ENCODE data around the gene JDP2.

Gene JDP2

GRCh38 chr14:75399843-75400775 is 27.7 kb upstream of the JDP2 start:
- Mint-ChIP-seq H3K36me3 (no peaks in the 10 kb centered on the region), H3K4me1 (no peaks in the 10 kb centered on the region), H3K27me3 (no peaks in the 10 kb centered on the region), H3K27ac (no peak overlapping the region), H3K9me3 (peaks cover 2% of the 10 kb centered on the region), H3K4me3 (no peak overlapping the region)
- ATAC-seq: no peak

- no peak for ATAC-seq
- H3K4me3 Mint-ChIP-seq: no peak overlapping the region
- no peaks in the 10 kb centered on the region for H3K4me1 Mint-ChIP-seq
- peaks cover 2% of the 10 kb centered on the region for H3K9me3 Mint-ChIP-seq
- no peaks in the 10 kb centered on the region for H3K27me3 Mint-ChIP-seq
- no peak overlapping the region for H3K27ac Mint-ChIP-seq
- H3K36me3 Mint-ChIP-seq: no peaks in the 10 kb centered on the region
Measured at GRCh38 chr14:75401361-75401760, 26.5 kb upstream of the JDP2 start.

DNA sequence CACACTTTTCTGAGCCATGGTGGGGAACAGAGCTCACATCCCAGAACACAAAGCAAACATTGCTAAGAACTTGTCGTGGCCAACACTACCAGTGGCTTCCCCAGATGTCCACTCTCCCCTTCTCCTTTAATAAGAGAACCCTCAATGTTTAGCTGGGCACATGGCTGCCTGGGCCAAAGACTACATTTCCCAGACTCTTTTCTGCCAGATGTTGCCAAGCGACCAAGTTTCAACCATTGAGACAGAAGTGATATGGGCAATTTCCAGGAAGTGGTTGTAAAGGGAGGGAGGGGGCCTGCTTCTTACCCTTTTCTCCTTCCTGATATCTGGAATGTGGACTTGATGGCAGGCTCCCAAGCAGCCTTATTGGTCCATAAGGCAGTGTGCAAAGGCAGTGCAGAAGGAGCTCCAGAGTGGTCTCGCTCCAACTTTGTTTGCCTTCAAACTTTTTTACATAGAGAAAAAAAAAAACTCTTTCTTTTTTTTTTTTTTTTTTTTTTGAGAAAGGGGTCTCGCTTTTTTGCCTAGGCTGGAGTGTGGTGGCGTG is 24.9 kb upstream of the JDP2 start:
- no peak for ATAC-seq
- Mint-ChIP-seq H3K4me3 (no peak overlapping the region), H3K4me1 (no peaks in the 10 kb centered on the region), H3K9me3 (peaks cover 2% of the 10 kb centered on the region), H3K27me3 (no peaks in the 10 kb centered on the region), H3K27ac (no peak overlapping the region), H3K36me3 (no peaks in the 10 kb centered on the region)

DNA sequence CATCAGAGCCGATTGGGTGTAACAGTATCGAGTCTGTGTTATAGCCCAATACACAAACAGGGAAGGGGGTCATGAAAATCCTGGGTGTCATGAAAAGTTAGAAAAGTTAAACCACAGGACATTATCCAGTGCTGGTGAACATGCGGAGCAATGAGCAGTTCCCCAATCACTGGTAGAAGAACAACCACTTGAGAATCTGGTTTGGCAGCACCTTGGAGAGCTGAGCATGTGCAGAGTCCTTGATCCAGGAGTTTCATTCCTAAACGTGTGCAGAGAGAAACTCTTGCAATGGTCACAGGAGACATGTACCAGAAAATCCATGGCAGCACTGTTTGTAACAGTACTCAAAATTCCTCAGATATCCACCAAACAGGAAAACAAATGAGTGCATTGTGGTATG is 23.0 kb upstream of the JDP2 start:
- Mint-ChIP-seq H3K4me1 (no peaks in the 10 kb centered on the region), H3K36me3 (no peaks in the 10 kb centered on the region), H3K27ac (no peak overlapping the region), H3K4me3 (no peak overlapping the region), H3K9me3 (no peaks in the 10 kb centered on the region), H3K27me3 (no peaks in the 10 kb centered on the region)
- ATAC-seq: no peak

DNA sequence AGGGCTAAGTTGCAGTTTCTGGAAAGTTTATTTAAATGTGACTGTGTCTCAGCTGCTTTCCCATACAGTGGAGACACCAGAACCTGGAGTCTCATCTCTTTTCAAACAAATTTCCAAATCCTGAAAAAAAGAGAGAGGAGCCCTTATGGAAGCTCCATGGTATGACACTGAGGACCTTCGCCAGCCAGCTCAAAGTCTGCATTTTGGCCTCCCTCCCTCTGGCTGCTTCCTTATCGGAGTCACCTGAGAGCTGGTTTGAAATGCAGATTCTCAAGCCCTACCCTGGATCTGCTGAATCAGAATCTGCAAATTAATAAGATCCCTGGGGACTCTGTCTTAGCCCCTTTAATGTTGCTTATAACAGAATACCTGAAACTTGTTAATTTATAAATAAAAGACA is 21.7 kb upstream of the JDP2 start:
- H3K27ac Mint-ChIP-seq: no peak overlapping the region
- no peak overlapping the region for H3K4me3 Mint-ChIP-seq
- H3K4me1 Mint-ChIP-seq: no peaks in the 10 kb centered on the region
- no peak for ATAC-seq
- no peaks in the 10 kb centered on the region for H3K27me3 Mint-ChIP-seq
- no peaks in the 10 kb centered on the region for H3K36me3 Mint-ChIP-seq
- H3K9me3 Mint-ChIP-seq: no peaks in the 10 kb centered on the region

DNA sequence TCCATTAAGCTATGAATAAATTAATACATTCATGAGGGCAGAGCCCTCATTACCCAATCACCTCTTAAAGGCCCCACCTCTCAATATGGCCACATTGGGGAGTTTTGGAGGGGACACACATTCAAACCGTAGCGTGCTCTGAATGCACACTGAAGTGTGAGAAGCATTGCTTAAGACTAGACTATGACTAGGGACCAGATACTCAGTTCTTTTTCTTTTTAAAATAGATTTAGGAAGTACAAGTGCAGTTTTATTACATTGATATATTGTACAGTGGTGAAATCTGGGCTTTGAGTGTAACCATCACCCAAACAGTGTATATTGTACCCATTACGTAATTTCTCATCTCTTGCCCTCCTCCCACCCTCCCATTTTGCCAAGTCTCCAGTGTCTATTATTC is 21.0 kb upstream of the JDP2 start:
- Mint-ChIP-seq H3K27me3 (no peaks in the 10 kb centered on the region), H3K4me1 (no peaks in the 10 kb centered on the region), H3K36me3 (no peaks in the 10 kb centered on the region), H3K9me3 (no peaks in the 10 kb centered on the region), H3K27ac (no peak overlapping the region), H3K4me3 (no peak overlapping the region)
- ATAC-seq: no peak

DNA sequence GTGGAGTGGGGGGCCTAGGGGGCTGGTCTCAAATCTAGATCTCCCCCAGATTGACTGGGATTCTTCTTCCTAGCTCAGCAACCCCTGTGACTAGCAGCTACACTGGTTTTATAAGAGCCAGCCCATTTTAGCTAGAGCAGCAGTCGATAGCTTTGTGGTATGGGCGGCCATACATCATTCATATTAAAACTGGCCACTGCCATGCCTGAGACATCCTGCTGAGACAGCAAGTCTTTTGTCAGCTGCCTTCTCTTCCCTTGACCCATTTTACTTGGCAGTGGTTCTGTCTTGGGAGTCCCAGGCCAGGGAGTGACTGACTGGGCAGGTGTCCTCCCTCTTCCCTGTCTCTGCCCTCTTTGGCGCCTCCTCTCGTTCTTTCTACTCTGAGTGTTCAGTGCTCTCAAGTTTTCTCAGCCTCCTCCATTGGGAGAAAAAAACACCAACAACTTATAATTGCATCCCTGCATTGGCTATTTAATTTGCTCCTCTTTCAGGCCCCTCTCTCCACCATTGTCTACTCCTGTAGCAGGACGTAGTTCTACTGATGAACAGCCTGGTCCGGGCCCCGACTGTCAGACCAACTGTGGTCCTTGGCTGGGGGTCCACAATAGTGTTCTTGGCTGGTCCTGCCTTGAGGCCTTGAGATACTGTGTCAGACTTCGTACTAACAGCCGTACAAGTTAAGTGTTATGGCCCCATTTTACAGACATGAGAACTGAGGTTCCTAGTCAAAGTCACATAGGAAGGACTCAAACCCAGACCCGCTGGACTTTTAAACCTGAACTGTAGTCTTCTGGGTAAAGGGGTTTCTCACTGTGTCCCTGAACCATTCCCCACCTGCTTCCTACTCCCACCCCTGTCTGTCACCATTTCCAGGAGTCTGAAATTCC is 18.3 kb upstream of the JDP2 start:
- H3K4me3 Mint-ChIP-seq: no peak overlapping the region
- no peaks in the 10 kb centered on the region for H3K4me1 Mint-ChIP-seq
- ATAC-seq: no peak

DNA sequence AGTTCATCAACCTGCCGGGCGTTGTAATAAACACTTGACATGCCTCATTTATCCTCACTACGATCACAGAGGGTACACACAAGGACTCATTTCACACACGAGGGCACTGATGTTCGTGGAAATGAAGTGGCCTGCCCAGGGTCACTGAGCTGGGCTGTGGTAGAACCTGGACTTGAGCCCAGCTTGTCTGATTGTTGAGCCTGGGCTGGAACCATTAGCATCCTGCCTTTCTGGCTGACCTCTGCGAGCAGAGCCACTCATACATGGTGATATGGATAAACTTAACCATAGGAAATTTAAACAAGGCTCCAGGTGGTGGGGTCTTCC is 16.6 kb upstream of the JDP2 start:
- H3K4me1 Mint-ChIP-seq: no peaks in the 10 kb centered on the region
- H3K9me3 Mint-ChIP-seq: no peaks in the 10 kb centered on the region
- H3K36me3 Mint-ChIP-seq: no peaks in the 10 kb centered on the region
- H3K4me3 Mint-ChIP-seq: no peak overlapping the region
- H3K27me3 Mint-ChIP-seq: no peaks in the 10 kb centered on the region
- no peak overlapping the region for H3K27ac Mint-ChIP-seq
- no peak for ATAC-seq

More for the DNA sequence above, 18.3 kb upstream of the JDP2 start:
- Mint-ChIP-seq H3K9me3 (no peaks in the 10 kb centered on the region), H3K27me3 (no peaks in the 10 kb centered on the region), H3K36me3 (no peaks in the 10 kb centered on the region), H3K27ac (no peak overlapping the region)

DNA sequence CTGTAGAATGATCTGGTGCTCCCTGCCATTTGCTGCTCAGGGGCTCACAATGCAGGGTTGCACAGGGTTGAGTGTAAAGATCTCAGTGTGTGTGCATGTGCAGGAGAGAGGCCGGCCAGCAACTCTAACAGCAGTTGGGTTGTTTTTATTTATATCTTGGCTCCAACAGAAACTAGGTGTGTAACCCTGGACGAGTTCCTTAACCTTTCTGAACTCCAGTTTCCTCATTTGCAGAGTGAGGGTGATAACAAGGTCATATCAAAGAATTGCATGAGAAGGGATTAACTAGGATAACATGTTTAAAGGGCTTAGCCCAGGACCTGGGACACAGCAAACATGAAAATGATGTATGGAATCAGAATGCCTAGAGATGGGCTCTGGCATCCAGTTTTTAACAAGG is 14.8 kb upstream of the JDP2 start:
- Mint-ChIP-seq H3K9me3 (no peaks in the 10 kb centered on the region), H3K4me3 (no peak overlapping the region), H3K27me3 (no peaks in the 10 kb centered on the region), H3K27ac (no peak overlapping the region), H3K4me1 (no peaks in the 10 kb centered on the region), H3K36me3 (no peaks in the 10 kb centered on the region)
- no peak for ATAC-seq

- H3K4me3 Mint-ChIP-seq: no peak overlapping the region
- no peaks in the 10 kb centered on the region for H3K27me3 Mint-ChIP-seq
- H3K4me1 Mint-ChIP-seq: peaks cover 14% of the 10 kb centered on the region
- H3K9me3 Mint-ChIP-seq: no peaks in the 10 kb centered on the region
- ATAC-seq: no peak
- no peaks in the 10 kb centered on the region for H3K36me3 Mint-ChIP-seq
- no peak overlapping the region for H3K27ac Mint-ChIP-seq
Measured at GRCh38 chr14:75417674-75418073, 10.1 kb upstream of the JDP2 start.

DNA sequence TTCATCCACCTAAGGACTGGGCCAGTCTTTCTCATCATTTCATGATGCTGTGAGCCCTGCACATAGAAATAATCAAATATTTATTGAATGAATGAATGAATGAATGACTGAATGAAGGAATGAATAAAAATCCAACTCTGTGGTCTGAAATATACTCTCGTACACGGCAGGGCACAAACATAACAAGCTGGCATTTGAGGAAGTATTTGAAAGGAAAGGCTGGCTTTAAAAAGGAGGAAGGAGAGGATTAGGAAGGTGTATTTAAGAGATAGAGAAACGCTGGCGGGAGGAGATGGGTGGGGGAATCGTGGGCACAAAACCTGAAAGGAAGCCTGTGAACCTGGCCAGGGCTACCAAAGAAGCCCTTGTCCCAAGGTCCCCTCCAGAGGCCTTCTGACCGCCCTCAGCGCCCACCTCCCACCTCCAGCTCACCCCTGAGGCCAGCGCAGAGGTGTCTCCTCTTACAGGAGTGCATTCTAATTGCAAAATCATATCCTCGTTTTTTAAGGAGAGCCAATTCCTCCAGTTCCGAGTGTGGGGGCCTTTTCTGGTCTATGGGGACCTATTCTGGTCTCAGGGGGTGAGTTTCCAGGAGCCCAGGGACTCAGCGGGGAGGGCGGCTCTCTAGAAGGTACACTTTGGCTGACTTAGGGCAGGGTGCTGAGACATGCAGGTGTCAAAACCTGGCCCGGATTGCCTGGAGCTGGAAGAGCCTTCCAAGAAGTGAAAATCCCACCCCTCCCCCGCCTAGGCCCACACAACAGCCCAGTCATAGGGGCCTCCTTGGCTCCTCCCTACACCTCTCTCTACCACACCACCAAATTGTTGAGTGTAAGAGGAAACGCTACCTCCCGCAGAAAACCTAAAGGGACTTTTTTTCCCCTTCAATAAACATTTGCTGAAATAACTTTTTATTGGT is 8.7 kb upstream of the JDP2 start:
- peak; percentile 91 for ATAC-seq
- H3K4me3 Mint-ChIP-seq: peak overlapping the region; percentile 40
- H3K27me3 Mint-ChIP-seq: no peaks in the 10 kb centered on the region
- H3K27ac Mint-ChIP-seq: peak overlapping the region; percentile 40
- H3K4me1 Mint-ChIP-seq: peaks cover 14% of the 10 kb centered on the region
- no peaks in the 10 kb centered on the region for H3K9me3 Mint-ChIP-seq
- H3K36me3 Mint-ChIP-seq: no peaks in the 10 kb centered on the region

GRCh38 chr14:75422169-75422568 is 5.7 kb upstream of the JDP2 start:
- Mint-ChIP-seq H3K27me3 (no peaks in the 10 kb centered on the region), H3K4me3 (no peak overlapping the region), H3K27ac (no peak overlapping the region), H3K4me1 (peaks cover 32% of the 10 kb centered on the region), H3K9me3 (no peaks in the 10 kb centered on the region), H3K36me3 (no peaks in the 10 kb centered on the region)
- ATAC-seq: no peak

GRCh38 chr14:75424496-75424895 is 3.3 kb upstream of the JDP2 start:
- H3K36me3 Mint-ChIP-seq: no peaks in the 10 kb centered on the region
- no peak overlapping the region for H3K4me3 Mint-ChIP-seq
- ATAC-seq: no peak
- H3K4me1 Mint-ChIP-seq: peaks cover 32% of the 10 kb centered on the region
- H3K27me3 Mint-ChIP-seq: no peaks in the 10 kb centered on the region
- H3K27ac Mint-ChIP-seq: no peak overlapping the region
- H3K9me3 Mint-ChIP-seq: no peaks in the 10 kb centered on the region

GRCh38 chr14:75425446-75425845 is 2.4 kb upstream of the JDP2 start:
- Mint-ChIP-seq H3K36me3 (no peaks in the 10 kb centered on the region), H3K4me3 (no peak overlapping the region), H3K27me3 (no peaks in the 10 kb centered on the region), H3K27ac (peak overlapping the region; percentile 95), H3K4me1 (peaks cover 37% of the 10 kb centered on the region), H3K9me3 (no peaks in the 10 kb centered on the region)
- ATAC-seq: no peak

Measured in stimulated activated memory B cell treated with anti-CD40 and anti-IgM and Interleukin-4, amounts not matched to agents 10 μg/mL and 1 μg/mL and 100 μg/mL, for 72 hours (primary cell).